Measurements from ENCODE around the gene IL17C.

IL17C gene

GRCh38 chr16:88646345-88647034, 8.1 kb downstream of the IL17C start:
- no peak for DNase-seq

GRCh38 chr16:88647178-88648070, 9.1 kb downstream of the IL17C start:
- DNase-seq = no peak

- no peak for DNase-seq
Observed at GRCh38 chr16:88649195-88649923, 11.0 kb downstream of the IL17C start.

GRCh38 chr16:88649924-88650748, 11.8 kb downstream of the IL17C start:
- peak; percentile 38 for DNase-seq

- DNase-seq = peak; percentile 47
Observed at GRCh38 chr16:88650749-88651275, 12.4 kb downstream of the IL17C start, which contains the start of gene CYBA. CYBA (minus strand) TSS chr16:88651053; CDS start chr16:88651013, 40 bp downstream.

GRCh38 chr16:88651276-88651988, 13.1 kb downstream of the IL17C start:
- DNase-seq = peak; percentile 70

- no peak for DNase-seq
Observed at GRCh38 chr16:88651989-88652761, 13.8 kb downstream of the IL17C start.

GRCh38 chr16:88652762-88653063, 14.3 kb downstream of the IL17C start:
- DNase-seq = no peak

- no peak for DNase-seq
Observed at GRCh38 chr16:88653101-88653500, 14.7 kb downstream of the IL17C start.

- DNase-seq = no peak
Observed at GRCh38 chr16:88653596-88654362, 15.4 kb downstream of the IL17C start.

- DNase-seq = no peak
Observed at GRCh38 chr16:88654363-88655052, 16.1 kb downstream of the IL17C start.

- no peak for DNase-seq
Observed at GRCh38 chr16:88655053-88655732, 16.8 kb downstream of the IL17C start.

GRCh38 chr16:88655733-88656281, 17.4 kb downstream of the IL17C start:
- DNase-seq = no peak

- no peak for DNase-seq
Observed at GRCh38 chr16:88656291-88656980, 18.1 kb downstream of the IL17C start.

- no peak for DNase-seq
Observed at GRCh38 chr16:88657371-88657770, 19.0 kb downstream of the IL17C start.

GRCh38 chr16:88658714-88659113, 20.3 kb downstream of the IL17C start:
- no peak for DNase-seq

- DNase-seq = no peak
Observed at GRCh38 chr16:88659160-88659559, 20.8 kb downstream of the IL17C start.

- DNase-seq = no peak
Observed at GRCh38 chr16:88661468-88661867, 23.1 kb downstream of the IL17C start.
